ENCODE results near the gene SUPT4H1. TPM values are rescaled to one million over a fixed set of nuclear protein-coding genes. Genes with fewer than 3 reads are reported as not detected.

The SUPT4H1 gene
- total RNA-seq, 1 experiment from 2014 or later = 109 TPM

GRCh38 chr17:58315750-58316149 is 36.3 kb downstream of the SUPT4H1 start:
- Histone ChIP-seq H3K23ac (ENCODE audit: insufficient read length, low read depth, low read length) (no peak overlapping the region), H3K4ac (ENCODE audit: low read depth, low read length) (no peak overlapping the region), H3K23me2 (ENCODE audit: insufficient read length, low read depth, low read length, poor library complexity, severe bottlenecking) (no peaks in the 10 kb centered on the region), H2BK15ac (ENCODE audit: low read depth, low read length) (no peak overlapping the region), H3K79me1 (ENCODE audit: insufficient read depth, low read depth, low read length, poor library complexity, severe bottlenecking) (no peaks in the 10 kb centered on the region), H3K18ac (ENCODE audit: insufficient read length, low read depth, low read length) (no peak overlapping the region), H3K14ac (ENCODE audit: insufficient read depth, low read length) (no peak overlapping the region), H4K8ac (replicated peaks; ENCODE audit: insufficient read length, low read depth, low read length) (no peak overlapping the region), H3K27me3 (ENCODE audit: insufficient read depth, low read length) (no peaks in the 10 kb centered on the region), H3K9me3 (ENCODE audit: control insufficient read depth, low read depth, low read length) (no peaks in the 10 kb centered on the region), H3K4me1 (ENCODE audit: insufficient read depth, low read length) (no peaks in the 10 kb centered on the region), H2BK5ac (ENCODE audit: insufficient read length, low read length) (no peak overlapping the region), H3K27ac (ENCODE audit: insufficient read length, low read depth, low read length) (no peak overlapping the region), H2BK12ac (ENCODE audit: insufficient read length, low read depth, low read length) (no peak overlapping the region), H4K5ac (ENCODE audit: insufficient read length, low read depth, low read length) (no peak overlapping the region), H4K91ac (ENCODE audit: insufficient read length, low read depth, low read length) (no peak overlapping the region), H2AK5ac (ENCODE audit: insufficient read length, low read length) (no peak overlapping the region), H2BK20ac (ENCODE audit: low read depth, low read length, poor library complexity, severe bottlenecking) (no peak overlapping the region), H4K20me1 (ENCODE audit: control insufficient read depth, insufficient read depth, insufficient read length) (no peaks in the 10 kb centered on the region), H3T11ph (ENCODE audit: low read length) (no peak overlapping the region), H3K9ac (ENCODE audit: extremely low read depth, insufficient read length, low read length) (no peak overlapping the region), H2BK120ac (ENCODE audit: low read depth, low read length, poor library complexity, severe bottlenecking) (no peak overlapping the region), H3K4me2 (ENCODE audit: insufficient read depth, insufficient read length, low read length) (no peak overlapping the region), H2AFZ (ENCODE audit: low read length) (no peak overlapping the region), H3K56ac (ENCODE audit: insufficient read length, low read depth, low read length) (no peak overlapping the region), H3K79me2 (ENCODE audit: insufficient read depth, low read length) (no peaks in the 10 kb centered on the region)
- H3K36me3 Mint-ChIP-seq (ENCODE audit: insufficient read depth in 1 of 3, low read depth in 3 of 3) = peaks cover 0 to under 1% (median 0%) of the 10 kb centered on the region in 3 experiments; a peak in 1 of 7 replicates
- peaks cover 11% of the 10 kb centered on the region for H3K27me3 Mint-ChIP-seq (ENCODE audit: low read depth)
- TF ChIP-seq, protein P1, sequence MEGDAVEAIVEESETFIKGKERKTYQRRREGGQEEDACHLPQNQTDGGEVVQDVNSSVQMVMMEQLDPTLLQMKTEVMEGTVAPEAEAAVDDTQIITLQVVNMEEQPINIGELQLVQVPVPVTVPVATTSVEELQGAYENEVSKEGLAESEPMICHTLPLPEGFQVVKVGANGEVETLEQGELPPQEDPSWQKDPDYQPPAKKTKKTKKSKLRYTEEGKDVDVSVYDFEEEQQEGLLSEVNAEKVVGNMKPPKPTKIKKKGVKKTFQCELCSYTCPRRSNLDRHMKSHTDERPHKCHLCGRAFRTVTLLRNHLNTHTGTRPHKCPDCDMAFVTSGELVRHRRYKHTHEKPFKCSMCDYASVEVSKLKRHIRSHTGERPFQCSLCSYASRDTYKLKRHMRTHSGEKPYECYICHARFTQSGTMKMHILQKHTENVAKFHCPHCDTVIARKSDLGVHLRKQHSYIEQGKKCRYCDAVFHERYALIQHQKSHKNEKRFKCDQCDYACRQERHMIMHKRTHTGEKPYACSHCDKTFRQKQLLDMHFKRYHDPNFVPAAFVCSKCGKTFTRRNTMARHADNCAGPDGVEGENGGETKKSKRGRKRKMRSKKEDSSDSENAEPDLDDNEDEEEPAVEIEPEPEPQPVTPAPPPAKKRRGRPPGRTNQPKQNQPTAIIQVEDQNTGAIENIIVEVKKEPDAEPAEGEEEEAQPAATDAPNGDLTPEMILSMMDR (conservative IDR thresholded peaks at IDR 0.05) = no peak
- H3K4me1 Mint-ChIP-seq = peaks cover 3 to 12% of the 10 kb centered on the region in 2 experiments; a peak in 3 of 4 replicates
- WGBS (ENCODE audit: extremely low coverage, insufficient read length, low lambda C conversion rate) = no CpG with 5 or more reads among the region's 4 CpGs
- H3K9me3 Mint-ChIP-seq = no peaks in the 10 kb centered on the region
- H3K27ac Mint-ChIP-seq = no peak overlapping the region
- H3K4me3 Mint-ChIP-seq = no peak overlapping the region
- DNase-seq = no peak

Measured in H9 (cell line).